Right lobe of liver (tissue), 6 donors: ENCODE data around the gene ZDHHC3. TPM values are rescaled to one million over a fixed set of nuclear protein-coding genes. Genes with fewer than 3 reads are reported as not detected.

Experiments
- ATAC-seq, 4 donors: fragments of 200-7000 bp; cut with Tn5 transposase; one replicate each; pipeline ENCODE4 v1.9.1; 2020; ENCODE audit warnings: mild to moderate bottlenecking in 4 of 4, moderate library complexity in 4 of 4
- DNase-seq, 3 donors: peaks; one replicate each; pipeline ENCODE4 v3.0.0-alpha.2; 2020
- H3K27ac ChIP-seq, 3 donors: fragments of 200-600 bp; one replicate each; pipeline ENCODE4 v1.8.0; 2022
- H3K27me3 ChIP-seq, 2 donors: fragments of 200-600 bp; one replicate each; pipeline ENCODE4 v1.8.0; 2022
- H3K36me3 ChIP-seq, 4 donors: fragments of 200-600 bp; sonication (generic) in 1 of 4; one replicate each; pipeline versions ENCODE4 v1.5.1 to v1.8.0; 2017 to 2022; ENCODE audit warnings: control low read depth in 1 of 4
- H3K4me1 ChIP-seq, 4 donors: fragments of 200-600 bp; sonication (generic) in 1 of 4; one replicate each; pipeline versions ENCODE4 v1.5.1 to v1.8.0; 2017 to 2022; ENCODE audit warnings: control low read depth in 1 of 4
- H3K4me3 ChIP-seq, 3 donors: fragments of 200-600 bp; one replicate each; pipeline ENCODE4 v1.8.0; 2022
- H3K9me3 ChIP-seq, 4 donors: fragments of 200-600 bp; sonication (generic) in 1 of 4; one replicate each; pipeline versions ENCODE4 v1.5.1 to v1.8.0; 2017 to 2022; ENCODE audit warnings: control low read depth in 1 of 4
- POLR2A ChIP-seq: fragments of 450-650 bp; IDR thresholded peaks from one replicate; pipeline ENCODE4 v1.6.1; 2017; ENCODE audit warnings: antibody characterized with exemption, mild to moderate bottlenecking
- WGBS: methylation state at CpG from one replicate; pipeline ENCODE4 v1.1.6; 2018; ENCODE audit warnings: low coverage, low lambda C conversion rate; ENCODE audit not compliant: insufficient coverage; ENCODE audit errors: missing lambda C conversion rate; 5-methylcytosine and 5-hydroxymethylcytosine counted together
- intact Hi-C, 2 donors: fragments of 100-400 bp; cut with DNase I; formaldehyde crosslinking; loops; one replicate each; pipeline versions ENCODE4 v1.11.2 to v1.14.1; 2022
- total RNA-seq, 6 experiments: library from RNA; depleted of rRNA in 2 of 6; stranded (reverse); fragments of >200 nt in 2 of 6; fragmentation: NEBNext Ultra II Directional in 3 of 6; extraction: Animal tissue kit (Norgen Biotek cat#: 25700) in 3 of 6; gene quantifications; one replicate each; pipeline versions ENCODE4 v1.1.0 to v1.2.4, GENCODE V29; 2016 to 2023
- TF ChIP-seq, protein P1 (sequence below), 4 donors: fragments of 200-600 bp in 3 of 4; fragments of 450-650 bp in 1 of 4; IDR thresholded peaks; one replicate each; pipeline versions ENCODE4 v1.5.1 to v1.8.0; 2016 to 2022; ENCODE audit warnings: antibody characterized with exemption in 4 of 4, mild to moderate bottlenecking in 2 of 4
- donor health status: DM: no; HTN: yes; CAD: no.
- donor health status: DM: no; HTN: no; CAD: no.
- donor health status: DM: no; HTN: no; CAD: no.
- donor health status: DM: no; HTN: yes; CAD: no.
- donor health status: DM: no; HTN: yes; CAD: no.

ZDHHC3 gene
- total RNA-seq, 6 experiments from 2014 or later = 27.5 to 36.7 (median 32.0) TPM

DNA sequence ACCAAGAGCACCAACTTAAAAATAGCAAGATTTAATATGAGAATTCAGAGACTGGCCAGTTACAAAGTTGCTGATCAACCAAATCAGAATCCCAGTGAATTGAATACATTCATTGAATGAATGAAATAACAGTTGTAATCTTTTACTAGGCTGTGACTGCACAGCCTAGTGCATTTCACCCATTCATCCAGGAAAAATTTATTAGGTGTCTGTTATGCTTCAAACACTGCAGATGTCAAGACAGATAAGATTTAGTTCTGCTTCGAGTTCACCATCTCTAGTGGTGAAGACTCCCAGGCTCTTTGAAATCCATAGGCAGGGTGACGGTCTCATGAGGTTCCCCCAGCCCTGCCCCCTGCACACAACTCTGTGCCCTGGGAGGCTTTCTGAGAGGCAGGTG, 72.7 kb downstream of the ZDHHC3 start:
- TF ChIP-seq, protein P1, sequence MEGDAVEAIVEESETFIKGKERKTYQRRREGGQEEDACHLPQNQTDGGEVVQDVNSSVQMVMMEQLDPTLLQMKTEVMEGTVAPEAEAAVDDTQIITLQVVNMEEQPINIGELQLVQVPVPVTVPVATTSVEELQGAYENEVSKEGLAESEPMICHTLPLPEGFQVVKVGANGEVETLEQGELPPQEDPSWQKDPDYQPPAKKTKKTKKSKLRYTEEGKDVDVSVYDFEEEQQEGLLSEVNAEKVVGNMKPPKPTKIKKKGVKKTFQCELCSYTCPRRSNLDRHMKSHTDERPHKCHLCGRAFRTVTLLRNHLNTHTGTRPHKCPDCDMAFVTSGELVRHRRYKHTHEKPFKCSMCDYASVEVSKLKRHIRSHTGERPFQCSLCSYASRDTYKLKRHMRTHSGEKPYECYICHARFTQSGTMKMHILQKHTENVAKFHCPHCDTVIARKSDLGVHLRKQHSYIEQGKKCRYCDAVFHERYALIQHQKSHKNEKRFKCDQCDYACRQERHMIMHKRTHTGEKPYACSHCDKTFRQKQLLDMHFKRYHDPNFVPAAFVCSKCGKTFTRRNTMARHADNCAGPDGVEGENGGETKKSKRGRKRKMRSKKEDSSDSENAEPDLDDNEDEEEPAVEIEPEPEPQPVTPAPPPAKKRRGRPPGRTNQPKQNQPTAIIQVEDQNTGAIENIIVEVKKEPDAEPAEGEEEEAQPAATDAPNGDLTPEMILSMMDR (IDR thresholded peaks at IDR 0.05) = no peak
- TF ChIP-seq POLR2A = no peak
- WGBS = 62% methylated on average over 2 of the region's 2 CpGs
- H3K27ac ChIP-seq = no peak overlapping the region
- ATAC-seq (no peak), DNase-seq (no peak)
- no peaks in the 10 kb centered on the region for H3K36me3 ChIP-seq
- H3K27me3 ChIP-seq = no peaks in the 10 kb centered on the region
- no peaks in the 10 kb centered on the region for H3K4me1 ChIP-seq
- intact Hi-C loops = no loop called here
- H3K4me3 ChIP-seq = no peak overlapping the region
- H3K9me3 ChIP-seq = no peaks in the 10 kb centered on the region

DNA sequence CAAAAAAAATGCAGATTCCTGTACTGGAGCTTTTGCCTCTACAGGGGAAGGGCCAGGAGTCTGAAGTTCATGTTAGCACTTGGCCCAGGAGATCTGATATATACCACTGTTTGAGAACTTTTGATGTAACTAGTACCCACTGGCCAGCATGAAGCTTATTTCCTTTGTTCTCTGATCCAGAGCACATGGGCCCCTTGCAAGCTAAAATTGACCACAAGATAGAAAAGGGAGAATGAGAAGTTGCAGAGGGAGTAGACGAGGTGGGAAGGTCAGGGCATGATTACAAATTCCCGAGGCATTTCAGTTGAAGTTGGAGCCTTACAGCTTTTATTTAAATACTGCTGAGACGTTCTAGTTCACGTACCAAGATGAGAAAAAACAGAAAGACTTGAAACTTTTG, 73.3 kb downstream of the ZDHHC3 start:
- TF ChIP-seq, protein P1 (IDR thresholded peaks at IDR 0.05) = no peak
- TF ChIP-seq POLR2A = no peak
- no peaks in the 10 kb centered on the region for H3K4me1 ChIP-seq
- intact Hi-C loops = no loop called here
- H3K4me3 ChIP-seq = no peak overlapping the region
- no peaks in the 10 kb centered on the region for H3K27me3 ChIP-seq
- 56% methylated on average over 4 of the region's 4 CpGs for WGBS
- H3K27ac ChIP-seq = no peak overlapping the region
- H3K9me3 ChIP-seq = no peaks in the 10 kb centered on the region
- no peak for ATAC-seq
- no peaks in the 10 kb centered on the region for H3K36me3 ChIP-seq
- DNase-seq = no peak

DNA sequence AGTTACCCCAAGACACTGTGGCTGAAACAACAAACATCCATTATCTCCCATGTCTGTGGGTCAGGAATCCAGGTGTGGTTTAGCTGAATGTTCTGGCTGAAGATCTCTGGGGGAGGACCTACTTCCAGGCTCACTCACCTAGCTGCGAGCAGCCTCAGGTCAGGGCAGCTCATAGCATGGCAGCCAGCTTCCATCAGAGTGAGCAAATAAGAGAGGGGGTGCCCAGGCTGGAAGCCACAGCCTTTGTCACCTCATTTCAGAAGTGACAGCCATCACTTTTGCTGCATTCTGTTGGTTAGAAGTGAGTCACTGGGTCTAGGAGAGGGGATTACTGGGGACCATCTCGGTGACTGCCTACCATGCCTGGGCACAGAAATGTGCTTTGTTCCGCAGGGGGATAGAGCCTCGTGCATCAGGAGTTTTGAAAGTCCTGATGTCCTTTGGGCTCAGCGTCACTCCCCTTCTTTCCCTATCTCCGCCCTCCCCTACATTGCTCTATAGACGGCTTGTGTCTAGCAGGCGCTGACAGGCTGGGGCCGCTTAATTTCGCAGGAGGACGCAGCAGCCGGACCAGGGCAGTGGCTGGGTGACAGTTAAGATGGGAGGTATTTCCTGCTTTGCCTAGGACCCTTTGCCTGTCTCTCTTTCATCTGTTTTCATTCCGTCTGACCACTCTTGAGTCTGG, 76.1 kb downstream of the ZDHHC3 start:
- ATAC-seq = no peak
- H3K27me3 ChIP-seq = no peaks in the 10 kb centered on the region
- H3K9me3 ChIP-seq = no peaks in the 10 kb centered on the region
- no peak overlapping the region for H3K27ac ChIP-seq
- WGBS = 37% methylated on average over 3 of the region's 13 CpGs
- intact Hi-C loops = no loop called here
- no peak for TF ChIP-seq POLR2A
- TF ChIP-seq, protein P1 (IDR thresholded peaks at IDR 0.05) = no peak
- H3K36me3 ChIP-seq = no peaks in the 10 kb centered on the region
- H3K4me3 ChIP-seq = no peak overlapping the region
- DNase-seq = no peak
- H3K4me1 ChIP-seq = no peaks in the 10 kb centered on the region

DNA sequence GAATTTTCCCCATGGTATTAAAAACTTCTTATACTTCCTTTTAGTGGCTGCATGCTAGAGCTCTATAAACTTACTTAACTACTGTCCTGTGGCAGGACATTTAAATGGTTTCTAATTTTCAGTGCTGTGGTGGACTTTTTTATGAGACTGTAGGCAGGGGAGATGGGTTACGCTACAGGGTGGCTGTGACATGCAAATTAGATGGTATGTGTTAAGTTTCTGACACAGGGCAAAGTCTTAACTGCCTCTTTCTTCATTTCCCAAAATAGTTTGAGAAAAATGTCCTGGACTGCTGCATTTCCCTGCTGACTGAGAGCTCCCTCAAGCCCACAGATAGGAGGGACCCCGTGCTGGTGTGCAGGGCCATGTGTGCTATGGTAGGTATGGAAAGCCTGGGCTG, 79.5 kb downstream of the ZDHHC3 start:
- Histone ChIP-seq H3K27ac (no peak overlapping the region), H3K36me3 (no peaks in the 10 kb centered on the region), H3K9me3 (no peaks in the 10 kb centered on the region), H3K27me3 (no peaks in the 10 kb centered on the region), H3K4me1 (no peaks in the 10 kb centered on the region), H3K4me3 (no peak overlapping the region)
- TF ChIP-seq, protein P1 (IDR thresholded peaks at IDR 0.05) = no peak
- no peak for TF ChIP-seq POLR2A
- ATAC-seq (no peak), DNase-seq (no peak)
- intact Hi-C loops = no loop called here
- WGBS = 56% methylated on average over 1 of the region's 2 CpGs

DNA sequence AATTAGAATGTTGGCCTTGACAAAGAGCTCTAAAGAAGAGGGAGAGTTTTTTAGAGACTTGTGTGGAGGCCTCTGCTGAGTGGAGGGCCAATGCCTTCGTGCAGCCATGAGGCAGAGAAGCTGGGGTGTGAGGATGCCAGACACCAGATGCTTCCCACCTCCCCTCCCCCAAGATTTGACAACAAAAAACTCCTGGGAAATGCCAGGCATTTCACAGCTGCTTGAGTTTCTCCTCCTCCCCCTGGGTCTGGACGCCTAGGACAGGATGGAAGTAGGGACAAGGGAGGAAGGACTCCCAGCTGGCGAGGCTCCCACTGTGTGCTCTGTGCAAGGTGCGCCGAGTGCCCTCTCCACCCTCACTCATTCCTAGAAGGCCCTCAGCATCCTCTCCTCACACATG, 81.5 kb downstream of the ZDHHC3 start:
- WGBS = 62% methylated on average over 2 of the region's 5 CpGs
- TF ChIP-seq POLR2A = no peak
- TF ChIP-seq, protein P1 (IDR thresholded peaks at IDR 0.05) = no peak
- intact Hi-C loops = no loop called here
- H3K36me3 ChIP-seq = no peaks in the 10 kb centered on the region
- H3K4me1 ChIP-seq = no peaks in the 10 kb centered on the region
- no peak overlapping the region for H3K4me3 ChIP-seq
- no peak overlapping the region for H3K27ac ChIP-seq
- ATAC-seq (no peak), DNase-seq (no peak)
- H3K27me3 ChIP-seq = no peaks in the 10 kb centered on the region
- no peaks in the 10 kb centered on the region for H3K9me3 ChIP-seq
